WTC11 (cell line): ENCODE measurements around the gene RIGI. TPM values are rescaled to one million over a fixed set of nuclear protein-coding genes. Genes with fewer than 3 reads are reported as not detected.

Experiments used
- ARID4B ChIP-seq: sonication (generic); formaldehyde crosslinking; IDR thresholded peaks from 2 replicates; pipeline ENCODE4 v1.8.0; 2023; ENCODE audit warnings: missing genetic modification reagents, mild to moderate bottlenecking, borderline replicate concordance
- ATF1 ChIP-seq: sonication (generic); formaldehyde crosslinking; IDR thresholded peaks from 2 replicates; pipeline ENCODE4 v1.8.1; 2023; ENCODE audit warnings: mild to moderate bottlenecking, moderate library complexity, missing genetic modification reagents
- CDX4 ChIP-seq: fragments of 250-450 bp; sonication (Bioruptor Pico); IDR thresholded peaks from 2 replicates; pipeline ENCODE4 v1.9.0; 2021; ENCODE audit warnings: moderate library complexity, mild to moderate bottlenecking, inconsistent platforms, borderline replicate concordance
- CREM ChIP-seq: sonication (generic); formaldehyde crosslinking; IDR thresholded peaks from 2 replicates; pipeline ENCODE4 v1.8.1; 2022; ENCODE audit warnings: mild to moderate bottlenecking, missing genetic modification reagents, moderate library complexity
- CTCF ChIP-seq: fragments of 200-600 bp; IDR thresholded peaks from 2 replicates; pipeline ENCODE4 v1.8.0; 2022; ENCODE audit warnings: antibody characterized with exemption
- E2F1 ChIP-seq: sonication (generic); formaldehyde crosslinking; IDR thresholded peaks from 2 replicates; pipeline ENCODE4 v1.8.0; 2022; ENCODE audit warnings: mild to moderate bottlenecking, missing genetic modification reagents
- ELF4 ChIP-seq: sonication (generic); formaldehyde crosslinking; IDR thresholded peaks from 2 replicates; pipeline ENCODE4 v1.8.1; 2022; ENCODE audit warnings: low read depth, mild to moderate bottlenecking, moderate library complexity, missing genetic modification reagents
- ETV6 ChIP-seq: sonication (generic); formaldehyde crosslinking; IDR thresholded peaks from 2 replicates; pipeline ENCODE4 v1.8.1; 2022; ENCODE audit warnings: mild to moderate bottlenecking, missing genetic modification reagents
- FOXJ3 ChIP-seq: sonication (generic); formaldehyde crosslinking; IDR thresholded peaks from 2 replicates; pipeline ENCODE4 v1.9.0; 2021; ENCODE audit warnings: missing genetic modification reagents, mild to moderate bottlenecking, borderline replicate concordance
- FOXK1 ChIP-seq: sonication (generic); formaldehyde crosslinking; IDR thresholded peaks from 2 replicates; pipeline ENCODE4 v1.8.0; 2022; ENCODE audit warnings: mild to moderate bottlenecking, moderate library complexity, missing genetic modification reagents
- FOXP4 ChIP-seq: sonication (generic); formaldehyde crosslinking; IDR thresholded peaks from 2 replicates; pipeline ENCODE4 v1.8.0; 2022; ENCODE audit warnings: mild to moderate bottlenecking, missing genetic modification reagents
- GRHL2 ChIP-seq: fragments of 250-450 bp; sonication (Bioruptor Pico); IDR thresholded peaks from 2 replicates; pipeline ENCODE4 v1.8.0; 2022; ENCODE audit warnings: mild to moderate bottlenecking, moderate library complexity; ENCODE audit not compliant: insufficient replicate concordance, severe bottlenecking
- MXD4 ChIP-seq: fragments of 250-450 bp; sonication (Bioruptor Pico); IDR thresholded peaks from 2 replicates; pipeline ENCODE4 v1.8.0; 2021; ENCODE audit warnings: mild to moderate bottlenecking, moderate library complexity, borderline replicate concordance
- NFATC4 ChIP-seq: fragments of 250-450 bp; sonication (Bioruptor Pico); IDR thresholded peaks from 2 replicates; pipeline ENCODE4 v1.9.0; 2021; ENCODE audit warnings: mild to moderate bottlenecking
- PRDM15 ChIP-seq: sonication (generic); formaldehyde crosslinking; IDR thresholded peaks from 2 replicates; pipeline ENCODE4 v1.8.0; 2022; ENCODE audit warnings: missing genetic modification reagents
- RORB ChIP-seq: fragments of 250-450 bp; sonication (Bioruptor Pico); IDR thresholded peaks from 2 replicates; pipeline ENCODE4 v1.9.0; 2021; ENCODE audit warnings: mild to moderate bottlenecking
- SP1 ChIP-seq: sonication (generic); formaldehyde crosslinking; conservative IDR thresholded peaks from 2 replicates; pipeline ENCODE4 v1.8.1; 2022; ENCODE audit warnings: missing genetic modification reagents
- TEAD1 ChIP-seq: sonication (generic); formaldehyde crosslinking; IDR thresholded peaks from 2 replicates; pipeline ENCODE4 v1.8.0; 2022; ENCODE audit warnings: mild to moderate bottlenecking, missing genetic modification reagents
- TEAD4 ChIP-seq: sonication (generic); formaldehyde crosslinking; IDR thresholded peaks from 2 replicates; pipeline ENCODE4 v1.8.0; 2022; ENCODE audit warnings: mild to moderate bottlenecking, missing genetic modification reagents
- ZNF121 ChIP-seq: sonication (generic); formaldehyde crosslinking; IDR thresholded peaks from 2 replicates; pipeline ENCODE4 v1.8.0; 2023; ENCODE audit warnings: missing genetic modification reagents
- ZNF263 ChIP-seq: sonication (generic); formaldehyde crosslinking; IDR thresholded peaks from 2 replicates; pipeline ENCODE4 v1.8.1; 2022; ENCODE audit warnings: low read depth, mild to moderate bottlenecking, moderate library complexity, missing genetic modification reagents
- ZNF281 ChIP-seq: sonication (generic); formaldehyde crosslinking; IDR thresholded peaks from 2 replicates; pipeline ENCODE4 v1.8.0; 2023; ENCODE audit warnings: mild to moderate bottlenecking, missing genetic modification reagents
- ZNF671 ChIP-seq: fragments of 250-450 bp; sonication (Bioruptor Pico); IDR thresholded peaks from 2 replicates; pipeline ENCODE4 v1.8.0; 2021; ENCODE audit warnings: mild to moderate bottlenecking
- total RNA-seq: library from RNA; stranded (reverse); gene quantifications from 3 replicates; pipeline ENCODE4 v1.2.3, GENCODE V29; 2021

The RIGI gene
- total RNA-seq, 1 experiment from 2014 or later: 7.5 TPM

- no peak for TF ChIP-seq ZNF281 (CRISPR knock-in tag)
- peak; percentile 50; the same call in 1 of the 2 replicates for TF ChIP-seq FOXP4
- TF ChIP-seq RORB (CRISPR knock-in tag): no peak
- no peak for TF ChIP-seq ATF1 (CRISPR knock-in tag)
- peak; percentile 98 for TF ChIP-seq CREM (CRISPR knock-in tag)
- TF ChIP-seq TEAD4 (CRISPR knock-in tag): 0 out of 2 replicates have a peak, but pooled peaks have one; percentile 38
- TF ChIP-seq SP1: peak; percentile 91
- no peak for TF ChIP-seq E2F1
- TF ChIP-seq NFATC4 (CRISPR knock-in tag): no peak
- no peak for TF ChIP-seq CDX4
- TF ChIP-seq ZNF121: no peak
- TF ChIP-seq ARID4B: peak; percentile 65; the same call in 1 of the 2 replicates
- no peak for TF ChIP-seq PRDM15 (CRISPR knock-in tag)
- TF ChIP-seq GRHL2: no peak
- peak; percentile 62; the same call in 1 of the 2 replicates for TF ChIP-seq ETV6 (CRISPR knock-in tag)
- no peak for TF ChIP-seq CTCF
- no peak for TF ChIP-seq MXD4 (CRISPR knock-in tag)
- TF ChIP-seq TEAD1: peak; percentile 86
- TF ChIP-seq ZNF671 (CRISPR knock-in tag): no peak
- no peak for TF ChIP-seq ZNF263 (CRISPR knock-in tag)
- no peak for TF ChIP-seq ELF4
- peak; percentile 92 for TF ChIP-seq FOXK1 (CRISPR knock-in tag)
- no peak for TF ChIP-seq FOXJ3
These were observed 47.0 kb upstream of the RIGI start, which contains the start of gene NDUFB6 (continued) for GRCh38 chr9:32572900-32573523.
